GM23338 (cell line): Measurements from ENCODE around the gene MVB12B. TPM values are rescaled to one million over a fixed set of nuclear protein-coding genes. Genes with fewer than 3 reads are reported as not detected.

ENCODE experiments used
- NANOG ChIP-seq: IDR thresholded peaks from 2 replicates; pipeline ENCODE4 v1.6.1; 2016; ENCODE audit warnings: antibody characterized with exemption, borderline replicate concordance
- POLR2AphosphoS5 ChIP-seq: IDR thresholded peaks from 2 replicates; pipeline ENCODE4 v1.6.1; 2016; ENCODE audit warnings: antibody characterized with exemption, low read depth
- STAT1 ChIP-seq: IDR thresholded peaks from one replicate; pipeline ENCODE4 v1.6.1; 2016; ENCODE audit warnings: antibody characterized with exemption; ENCODE audit not compliant: unreplicated experiment
- polyA plus RNA-seq: library from polyadenylated mRNA; unstranded; fragments of >200 nt; fragmentation: Nextera tagmentation; extraction: Ambion mirVana; gene quantifications from 2 replicates; pipeline ENCODE4 v1.2.1, GENCODE V29; 2016
- total RNA-seq: library from RNA; depleted of rRNA; stranded (reverse); fragments of >200 nt; shearing (Covaris generic); gene quantifications from 2 replicates; pipeline ENCODE4 v1.2.3, GENCODE V29; 2014
- TF ChIP-seq, protein P1 (sequence below): fragments of 250-450 bp; sonication (Bioruptor Pico); IDR thresholded peaks from 2 replicates; pipeline ENCODE4 v1.5.0; 2020; ENCODE audit warnings: mild to moderate bottlenecking, moderate library complexity
- TF ChIP-seq, protein P2 (sequence below): IDR thresholded peaks from one replicate; pipeline ENCODE4 v1.6.1; 2018; ENCODE audit warnings: antibody characterized with exemption; ENCODE audit not compliant: unreplicated experiment

The MVB12B gene
- total and polyA plus RNA-seq, 2 experiments from 2014 or later: 1.9 to 6.6 TPM

DNA sequence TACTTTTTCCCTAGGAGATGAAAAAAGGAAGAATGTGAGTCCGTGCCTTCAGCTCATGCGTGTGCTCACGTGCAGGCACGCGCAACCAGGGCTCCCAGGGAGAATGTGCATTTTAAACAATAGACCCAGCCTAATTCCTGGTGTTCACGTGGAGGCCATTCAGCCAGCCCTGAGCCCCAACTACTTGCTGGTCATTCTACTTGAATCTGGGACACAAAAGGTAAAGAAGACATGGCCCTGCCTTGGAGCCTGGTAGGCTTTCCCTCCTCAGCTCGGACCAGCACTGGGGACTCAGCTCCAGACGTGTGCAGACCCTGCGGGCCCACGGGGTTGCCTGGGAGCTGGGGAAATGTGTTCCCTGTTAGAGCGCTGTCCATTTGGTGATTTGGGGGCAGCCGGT lies 125.5 kb downstream of the MVB12B start (continued):
- TF ChIP-seq, protein P1, sequence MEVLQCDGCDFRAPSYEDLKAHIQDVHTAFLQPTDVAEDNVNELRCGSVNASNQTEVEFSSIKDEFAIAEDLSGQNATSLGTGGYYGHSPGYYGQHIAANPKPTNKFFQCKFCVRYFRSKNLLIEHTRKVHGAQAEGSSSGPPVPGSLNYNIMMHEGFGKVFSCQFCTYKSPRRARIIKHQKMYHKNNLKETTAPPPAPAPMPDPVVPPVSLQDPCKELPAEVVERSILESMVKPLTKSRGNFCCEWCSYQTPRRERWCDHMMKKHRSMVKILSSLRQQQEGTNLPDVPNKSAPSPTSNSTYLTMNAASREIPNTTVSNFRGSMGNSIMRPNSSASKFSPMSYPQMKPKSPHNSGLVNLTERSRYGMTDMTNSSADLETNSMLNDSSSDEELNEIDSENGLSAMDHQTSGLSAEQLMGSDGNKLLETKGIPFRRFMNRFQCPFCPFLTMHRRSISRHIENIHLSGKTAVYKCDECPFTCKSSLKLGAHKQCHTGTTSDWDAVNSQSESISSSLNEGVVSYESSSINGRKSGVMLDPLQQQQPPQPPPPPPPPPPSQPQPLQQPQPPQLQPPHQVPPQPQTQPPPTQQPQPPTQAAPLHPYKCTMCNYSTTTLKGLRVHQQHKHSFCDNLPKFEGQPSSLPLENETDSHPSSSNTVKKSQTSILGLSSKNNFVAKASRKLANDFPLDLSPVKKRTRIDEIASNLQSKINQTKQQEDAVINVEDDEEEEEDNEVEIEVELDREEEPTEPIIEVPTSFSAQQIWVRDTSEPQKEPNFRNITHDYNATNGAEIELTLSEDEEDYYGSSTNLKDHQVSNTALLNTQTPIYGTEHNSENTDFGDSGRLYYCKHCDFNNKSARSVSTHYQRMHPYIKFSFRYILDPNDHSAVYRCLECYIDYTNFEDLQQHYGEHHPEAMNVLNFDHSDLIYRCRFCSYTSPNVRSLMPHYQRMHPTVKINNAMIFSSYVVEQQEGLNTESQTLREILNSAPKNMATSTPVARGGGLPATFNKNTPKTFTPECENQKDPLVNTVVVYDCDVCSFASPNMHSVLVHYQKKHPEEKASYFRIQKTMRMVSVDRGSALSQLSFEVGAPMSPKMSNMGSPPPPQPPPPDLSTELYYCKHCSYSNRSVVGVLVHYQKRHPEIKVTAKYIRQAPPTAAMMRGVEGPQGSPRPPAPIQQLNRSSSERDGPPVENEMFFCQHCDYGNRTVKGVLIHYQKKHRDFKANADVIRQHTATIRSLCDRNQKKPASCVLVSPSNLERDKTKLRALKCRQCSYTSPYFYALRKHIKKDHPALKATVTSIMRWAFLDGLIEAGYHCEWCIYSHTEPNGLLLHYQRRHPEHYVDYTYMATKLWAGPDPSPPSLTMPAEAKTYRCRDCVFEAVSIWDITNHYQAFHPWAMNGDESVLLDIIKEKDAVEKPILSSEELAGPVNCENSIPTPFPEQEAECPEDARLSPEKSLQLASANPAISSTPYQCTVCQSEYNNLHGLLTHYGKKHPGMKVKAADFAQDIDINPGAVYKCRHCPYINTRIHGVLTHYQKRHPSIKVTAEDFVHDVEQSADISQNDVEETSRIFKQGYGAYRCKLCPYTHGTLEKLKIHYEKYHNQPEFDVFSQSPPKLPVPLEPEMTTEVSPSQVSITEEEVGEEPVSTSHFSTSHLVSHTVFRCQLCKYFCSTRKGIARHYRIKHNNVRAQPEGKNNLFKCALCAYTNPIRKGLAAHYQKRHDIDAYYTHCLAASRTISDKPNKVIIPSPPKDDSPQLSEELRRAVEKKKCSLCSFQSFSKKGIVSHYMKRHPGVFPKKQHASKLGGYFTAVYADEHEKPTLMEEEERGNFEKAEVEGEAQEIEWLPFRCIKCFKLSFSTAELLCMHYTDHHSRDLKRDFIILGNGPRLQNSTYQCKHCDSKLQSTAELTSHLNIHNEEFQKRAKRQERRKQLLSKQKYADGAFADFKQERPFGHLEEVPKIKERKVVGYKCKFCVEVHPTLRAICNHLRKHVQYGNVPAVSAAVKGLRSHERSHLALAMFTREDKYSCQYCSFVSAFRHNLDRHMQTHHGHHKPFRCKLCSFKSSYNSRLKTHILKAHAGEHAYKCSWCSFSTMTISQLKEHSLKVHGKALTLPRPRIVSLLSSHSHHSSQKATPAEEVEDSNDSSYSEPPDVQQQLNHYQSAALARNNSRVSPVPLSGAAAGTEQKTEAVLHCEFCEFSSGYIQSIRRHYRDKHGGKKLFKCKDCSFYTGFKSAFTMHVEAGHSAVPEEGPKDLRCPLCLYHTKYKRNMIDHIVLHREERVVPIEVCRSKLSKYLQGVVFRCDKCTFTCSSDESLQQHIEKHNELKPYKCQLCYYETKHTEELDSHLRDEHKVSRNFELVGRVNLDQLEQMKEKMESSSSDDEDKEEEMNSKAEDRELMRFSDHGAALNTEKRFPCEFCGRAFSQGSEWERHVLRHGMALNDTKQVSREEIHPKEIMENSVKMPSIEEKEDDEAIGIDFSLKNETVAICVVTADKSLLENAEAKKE (CRISPR knock-in tag): no peak
- TF ChIP-seq, protein P2, sequence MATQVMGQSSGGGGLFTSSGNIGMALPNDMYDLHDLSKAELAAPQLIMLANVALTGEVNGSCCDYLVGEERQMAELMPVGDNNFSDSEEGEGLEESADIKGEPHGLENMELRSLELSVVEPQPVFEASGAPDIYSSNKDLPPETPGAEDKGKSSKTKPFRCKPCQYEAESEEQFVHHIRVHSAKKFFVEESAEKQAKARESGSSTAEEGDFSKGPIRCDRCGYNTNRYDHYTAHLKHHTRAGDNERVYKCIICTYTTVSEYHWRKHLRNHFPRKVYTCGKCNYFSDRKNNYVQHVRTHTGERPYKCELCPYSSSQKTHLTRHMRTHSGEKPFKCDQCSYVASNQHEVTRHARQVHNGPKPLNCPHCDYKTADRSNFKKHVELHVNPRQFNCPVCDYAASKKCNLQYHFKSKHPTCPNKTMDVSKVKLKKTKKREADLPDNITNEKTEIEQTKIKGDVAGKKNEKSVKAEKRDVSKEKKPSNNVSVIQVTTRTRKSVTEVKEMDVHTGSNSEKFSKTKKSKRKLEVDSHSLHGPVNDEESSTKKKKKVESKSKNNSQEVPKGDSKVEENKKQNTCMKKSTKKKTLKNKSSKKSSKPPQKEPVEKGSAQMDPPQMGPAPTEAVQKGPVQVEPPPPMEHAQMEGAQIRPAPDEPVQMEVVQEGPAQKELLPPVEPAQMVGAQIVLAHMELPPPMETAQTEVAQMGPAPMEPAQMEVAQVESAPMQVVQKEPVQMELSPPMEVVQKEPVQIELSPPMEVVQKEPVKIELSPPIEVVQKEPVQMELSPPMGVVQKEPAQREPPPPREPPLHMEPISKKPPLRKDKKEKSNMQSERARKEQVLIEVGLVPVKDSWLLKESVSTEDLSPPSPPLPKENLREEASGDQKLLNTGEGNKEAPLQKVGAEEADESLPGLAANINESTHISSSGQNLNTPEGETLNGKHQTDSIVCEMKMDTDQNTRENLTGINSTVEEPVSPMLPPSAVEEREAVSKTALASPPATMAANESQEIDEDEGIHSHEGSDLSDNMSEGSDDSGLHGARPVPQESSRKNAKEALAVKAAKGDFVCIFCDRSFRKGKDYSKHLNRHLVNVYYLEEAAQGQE: no peak
- TF ChIP-seq POLR2AphosphoS5: no peak
- no peak for TF ChIP-seq STAT1
- TF ChIP-seq NANOG: no peak
